ENCODE results near the gene PLOD2. TPM values are rescaled to one million over a fixed set of nuclear protein-coding genes. Genes with fewer than 3 reads are reported as not detected.

Gene PLOD2
- total and polyA plus RNA-seq, 4 donors, result 18.6 to 57.0 (median 24.3) TPM

- 96% methylated on average over 2 of the region's 2 CpGs for WGBS
- Histone ChIP-seq H3K4me1 (ENCODE audit: control insufficient read depth in 4 of 4, insufficient read depth in 4 of 4, low read length in 3 of 4) (peaks cover 0 to 15% (median 10%) of the 10 kb centered on the region in 4 donors), H3K9me3 (ENCODE audit: control insufficient read depth in 4 of 4, low read length in 3 of 4) (no peaks in the 10 kb centered on the region), H3K27ac (ENCODE audit: low read depth in 1 of 2, low read length in 2 of 2) (no peak overlapping the region), H3K36me3 (ENCODE audit: control insufficient read depth in 4 of 4, insufficient read depth in 3 of 4, low read depth in 1 of 4, low read length in 3 of 4) (peaks cover 0 to 31% (median 6%) of the 10 kb centered on the region in 4 donors), H3K27me3 (ENCODE audit: control insufficient read depth in 4 of 4, insufficient read depth in 4 of 4, low read length in 3 of 4) (no peaks in the 10 kb centered on the region), H3K4me3 (ENCODE audit: low read depth in 1 of 3, low read length in 3 of 3) (no peak overlapping the region), H3K9ac (ENCODE audit: low read depth in 1 of 2, low read length in 2 of 2) (no peak overlapping the region)
- no peak for DNase-seq (ENCODE audit: low spot score)
- no peak for TF ChIP-seq FOXA1 (IDR thresholded peaks at IDR 0.05)
- no peak for TF ChIP-seq REST (IDR thresholded peaks at IDR 0.05)
- TF ChIP-seq, protein P1, sequence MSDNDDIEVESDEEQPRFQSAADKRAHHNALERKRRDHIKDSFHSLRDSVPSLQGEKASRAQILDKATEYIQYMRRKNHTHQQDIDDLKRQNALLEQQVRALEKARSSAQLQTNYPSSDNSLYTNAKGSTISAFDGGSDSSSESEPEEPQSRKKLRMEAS (IDR thresholded peaks at IDR 0.05), result no peak
- TF ChIP-seq ATF3 (IDR thresholded peaks at IDR 0.05), result no peak
- TF ChIP-seq GABPA (IDR thresholded peaks at IDR 0.05 in 1 of 2, conservative IDR thresholded peaks at IDR 0.05 in 1 of 2), result no peak
Measured at GRCh38 chr3:146101538-146101937, 59.4 kb downstream of the PLOD2 start.

GRCh38 chr3:146100825-146101444 is 60.0 kb downstream of the PLOD2 start:
- no peak for DNase-seq (ENCODE audit: low spot score)
- no peaks in the 10 kb centered on the region for H3K27me3 ChIP-seq (ENCODE audit: control insufficient read depth in 4 of 4, insufficient read depth in 4 of 4, low read length in 3 of 4)
- H3K4me3 ChIP-seq (ENCODE audit: low read depth in 1 of 3, low read length in 3 of 3), result no peak overlapping the region
- no peaks in the 10 kb centered on the region for H3K9me3 ChIP-seq (ENCODE audit: control insufficient read depth in 4 of 4, low read length in 3 of 4)
- H3K36me3 ChIP-seq (ENCODE audit: control insufficient read depth in 4 of 4, insufficient read depth in 3 of 4, low read depth in 1 of 4, low read length in 3 of 4), result peaks cover 0 to 26% (median 5%) of the 10 kb centered on the region in 4 donors
- no peak for TF ChIP-seq HNF4A (conservative IDR thresholded peaks at IDR 0.05)
- TF ChIP-seq, protein P2, sequence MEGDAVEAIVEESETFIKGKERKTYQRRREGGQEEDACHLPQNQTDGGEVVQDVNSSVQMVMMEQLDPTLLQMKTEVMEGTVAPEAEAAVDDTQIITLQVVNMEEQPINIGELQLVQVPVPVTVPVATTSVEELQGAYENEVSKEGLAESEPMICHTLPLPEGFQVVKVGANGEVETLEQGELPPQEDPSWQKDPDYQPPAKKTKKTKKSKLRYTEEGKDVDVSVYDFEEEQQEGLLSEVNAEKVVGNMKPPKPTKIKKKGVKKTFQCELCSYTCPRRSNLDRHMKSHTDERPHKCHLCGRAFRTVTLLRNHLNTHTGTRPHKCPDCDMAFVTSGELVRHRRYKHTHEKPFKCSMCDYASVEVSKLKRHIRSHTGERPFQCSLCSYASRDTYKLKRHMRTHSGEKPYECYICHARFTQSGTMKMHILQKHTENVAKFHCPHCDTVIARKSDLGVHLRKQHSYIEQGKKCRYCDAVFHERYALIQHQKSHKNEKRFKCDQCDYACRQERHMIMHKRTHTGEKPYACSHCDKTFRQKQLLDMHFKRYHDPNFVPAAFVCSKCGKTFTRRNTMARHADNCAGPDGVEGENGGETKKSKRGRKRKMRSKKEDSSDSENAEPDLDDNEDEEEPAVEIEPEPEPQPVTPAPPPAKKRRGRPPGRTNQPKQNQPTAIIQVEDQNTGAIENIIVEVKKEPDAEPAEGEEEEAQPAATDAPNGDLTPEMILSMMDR (IDR thresholded peaks at IDR 0.05; ENCODE audit: low read depth, low read length, missing input control), result no peak
- TF ChIP-seq TAF1 (conservative IDR thresholded peaks at IDR 0.05), result no peak
- no peak for TF ChIP-seq EGR1 (IDR thresholded peaks at IDR 0.05; ENCODE audit: low read depth in 2 of 2)
- TF ChIP-seq REST (IDR thresholded peaks at IDR 0.05), result no peak
- TF ChIP-seq FOXA2 (IDR thresholded peaks at IDR 0.05), result no peak
- no peak for TF ChIP-seq YY1 (IDR thresholded peaks at IDR 0.05)
- no peak for TF ChIP-seq NR2F2 (IDR thresholded peaks at IDR 0.05)
- no peak for TF ChIP-seq GABPA (IDR thresholded peaks at IDR 0.05 in 1 of 2, conservative IDR thresholded peaks at IDR 0.05 in 1 of 2)
- no peak for TF ChIP-seq FOXA1 (IDR thresholded peaks at IDR 0.05)
- TF ChIP-seq ATF3 (IDR thresholded peaks at IDR 0.05), result no peak
- no peak for TF ChIP-seq ZBTB33 (IDR thresholded peaks at IDR 0.05)
- TF ChIP-seq SP1 (IDR thresholded peaks at IDR 0.05), result no peak
- no peak for TF ChIP-seq HNF4G (IDR thresholded peaks at IDR 0.05)
- TF ChIP-seq RAD21 (IDR thresholded peaks at IDR 0.05), result no peak
- TF ChIP-seq, protein P1 (IDR thresholded peaks at IDR 0.05), result no peak
- no peak for TF ChIP-seq JUND (IDR thresholded peaks at IDR 0.05)
- no peak for TF ChIP-seq RXRA (IDR thresholded peaks at IDR 0.05)
- peak overlapping the region in 1 of 2 donors; percentile 32 for H3K27ac ChIP-seq (ENCODE audit: low read depth in 1 of 2, low read length in 2 of 2)
- no peak overlapping the region for H3K9ac ChIP-seq (ENCODE audit: low read depth in 1 of 2, low read length in 2 of 2)
- peaks cover 0 to 12% (median 10%) of the 10 kb centered on the region in 4 donors for H3K4me1 ChIP-seq (ENCODE audit: control insufficient read depth in 4 of 4, insufficient read depth in 4 of 4, low read length in 3 of 4)

Measured in liver (tissue), 9 donors.